Activated naive CD4-positive, alpha-beta T cell treated with anti-CD3 and anti-CD28 coated beads, Interleukin-2, amount 50 U/mL, for 24 hours (primary cell): ENCODE results near the gene MRPS2.
A peak's percentile ranks its signal among the peaks of the same experiment; 100 is the strongest.

Experiments used
- H3K27ac Mint-ChIP-seq: one replicate; pipeline ENCODE4 v1.8.0; 2021; ENCODE audit warnings: mild to moderate bottlenecking, mixed read lengths
- H3K27me3 Mint-ChIP-seq: one replicate; pipeline ENCODE4 v1.8.0; 2021; ENCODE audit warnings: mixed read lengths
- H3K36me3 Mint-ChIP-seq: one replicate; pipeline ENCODE4 v1.8.0; 2021; ENCODE audit warnings: mixed read lengths
- H3K4me1 Mint-ChIP-seq: one replicate; pipeline ENCODE4 v1.8.0; 2021; ENCODE audit warnings: mixed read lengths
- H3K4me3 Mint-ChIP-seq: one replicate; pipeline ENCODE4 v1.8.0; 2021; ENCODE audit warnings: mild to moderate bottlenecking, mixed read lengths
- H3K9me3 Mint-ChIP-seq: one replicate; pipeline ENCODE4 v1.8.0; 2021; ENCODE audit warnings: mixed read lengths

MRPS2 gene

DNA sequence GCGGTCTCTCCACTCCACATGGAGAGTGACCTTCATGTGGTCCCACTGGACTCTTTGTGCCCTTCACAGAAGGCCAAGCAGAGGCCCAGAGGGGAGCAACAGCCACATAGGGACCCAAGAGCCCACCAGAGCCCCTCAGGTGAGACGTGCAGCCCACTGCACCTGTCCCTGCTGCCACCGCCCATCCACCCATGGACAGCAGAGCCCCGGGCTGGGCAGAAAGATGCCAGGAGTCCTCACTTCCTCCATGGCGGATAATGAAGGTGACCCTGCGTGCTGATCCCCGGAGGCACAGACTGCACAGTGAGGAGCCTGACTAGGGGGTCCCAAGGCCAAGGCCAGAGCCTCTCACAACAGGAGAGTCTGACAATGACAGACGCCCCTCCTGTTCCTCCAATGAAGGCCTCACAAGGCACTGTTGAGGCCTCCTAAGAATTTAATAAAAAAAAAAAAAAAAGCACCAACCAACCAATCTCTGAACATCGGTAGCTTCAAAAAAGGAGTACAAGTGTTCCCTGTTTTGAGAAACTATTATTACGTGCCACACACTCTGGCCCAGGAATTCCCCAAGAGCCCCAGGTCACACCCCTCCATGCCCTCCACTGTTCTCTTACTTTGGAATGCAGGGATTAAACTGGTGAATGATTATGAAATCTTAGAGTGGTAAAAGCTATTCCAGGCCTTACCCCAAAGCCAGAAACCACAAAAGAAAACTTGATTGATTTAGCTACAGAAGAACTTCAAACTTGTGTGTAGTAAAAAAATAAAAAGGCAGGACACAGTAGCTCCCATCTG is 23.7 kb upstream of the MRPS2 start:
- Mint-ChIP-seq H3K36me3 (no peaks in the 10 kb centered on the region), H3K9me3 (no peaks in the 10 kb centered on the region), H3K27me3 (peaks cover 19% of the 10 kb centered on the region), H3K4me3 (no peak overlapping the region), H3K4me1 (peaks cover 9% of the 10 kb centered on the region), H3K27ac (no peak overlapping the region)

DNA sequence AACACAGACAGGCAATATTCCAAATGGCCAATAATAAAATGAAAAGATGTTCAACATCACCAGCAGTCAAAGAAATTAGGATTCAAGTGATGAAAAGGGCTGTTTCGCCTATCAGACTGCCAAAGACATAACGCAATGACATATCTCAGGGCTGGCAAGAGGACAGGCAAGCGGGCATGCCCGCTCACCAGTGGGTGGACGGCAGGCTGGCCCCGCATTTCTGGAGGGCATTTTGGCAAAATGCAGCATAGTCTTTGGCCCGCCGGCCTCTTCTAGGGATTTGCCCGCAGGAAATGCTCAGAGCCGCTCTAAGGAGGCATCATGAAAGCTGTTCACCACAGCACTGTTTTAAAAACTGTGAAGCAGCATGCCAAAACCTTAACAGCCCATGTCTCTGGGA is 22.3 kb upstream of the MRPS2 start:
- H3K4me1 Mint-ChIP-seq, result peaks cover 9% of the 10 kb centered on the region

DNA sequence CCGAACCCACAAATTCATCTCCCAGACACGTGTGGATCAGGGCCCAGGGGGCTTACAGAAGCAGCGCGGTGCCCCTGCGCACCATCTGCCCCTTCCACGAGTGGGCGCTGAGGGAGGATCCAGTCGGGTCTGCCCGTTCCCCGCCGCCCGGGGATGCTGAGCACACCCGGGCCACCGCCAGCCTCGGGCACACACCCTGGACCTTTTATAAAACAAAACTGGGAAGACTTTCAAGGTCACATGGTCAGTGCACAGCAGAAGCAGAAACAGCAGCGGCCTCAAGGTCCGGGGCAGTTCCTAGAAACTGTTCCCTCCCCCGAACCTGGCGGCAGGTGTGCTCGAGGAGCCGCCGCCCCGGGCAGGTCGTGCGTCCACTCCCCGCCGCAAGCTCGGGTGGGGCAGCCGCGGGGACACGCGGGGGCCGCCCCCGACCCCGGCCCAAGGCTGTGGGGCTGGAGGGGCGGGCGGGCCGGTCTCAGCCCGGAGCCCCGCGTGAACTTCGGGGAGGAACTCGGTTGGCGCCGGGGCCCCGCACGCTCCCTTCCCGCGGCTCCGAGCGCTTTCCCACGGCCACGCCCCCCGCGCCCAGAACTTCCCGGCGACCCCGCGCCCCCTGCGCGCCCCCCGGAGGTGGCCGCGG is 21.5 kb upstream of the MRPS2 start:
- Mint-ChIP-seq H3K4me1 (peaks cover 9% of the 10 kb centered on the region), H3K36me3 (no peaks in the 10 kb centered on the region), H3K27ac (no peak overlapping the region), H3K27me3 (peaks cover 29% of the 10 kb centered on the region), H3K9me3 (no peaks in the 10 kb centered on the region), H3K4me3 (peak overlapping the region; percentile 93)

More for the DNA sequence above, 22.3 kb upstream of the MRPS2 start:
- peak overlapping the region; percentile 93 for H3K4me3 Mint-ChIP-seq
- H3K36me3 Mint-ChIP-seq, result no peaks in the 10 kb centered on the region
- no peaks in the 10 kb centered on the region for H3K9me3 Mint-ChIP-seq
- peaks cover 24% of the 10 kb centered on the region for H3K27me3 Mint-ChIP-seq
- H3K27ac Mint-ChIP-seq, result peak overlapping the region; percentile 81

DNA sequence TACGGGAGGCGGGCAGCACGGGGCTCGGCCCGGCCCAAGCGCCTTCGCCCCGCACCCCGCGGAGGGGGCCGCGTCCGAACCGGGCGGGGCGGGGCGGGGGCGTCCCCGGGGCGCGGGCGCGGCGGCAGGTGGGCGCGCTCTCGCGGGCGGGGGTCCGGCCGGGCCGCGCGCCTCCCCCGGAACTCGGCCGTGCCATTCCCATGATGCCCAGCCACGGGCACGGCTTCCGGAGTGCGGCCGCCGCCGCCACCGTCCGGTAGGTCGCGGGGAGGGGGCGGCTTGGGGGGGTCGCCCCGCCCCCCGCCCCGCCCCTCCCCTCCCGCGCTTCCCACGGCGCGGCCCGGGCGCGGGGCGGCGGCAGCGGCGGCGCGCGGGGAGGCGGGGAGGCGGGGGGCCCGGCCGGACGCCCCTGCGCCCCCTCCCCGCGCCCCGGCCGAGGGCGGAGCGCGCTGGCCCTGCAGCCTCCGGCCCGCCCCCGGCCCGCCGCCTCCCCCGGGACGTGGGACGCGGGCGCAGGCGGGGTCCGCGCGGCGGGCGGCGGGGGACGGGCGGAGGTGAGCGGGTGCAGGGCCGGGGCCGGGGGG is 20.9 kb upstream of the MRPS2 start, which contains the start of gene PPP1R26:
PPP1R26 (plus strand) TSS at position 314 of the 584 bp plus-strand sequence. CDS start 4,729 bp downstream, outside the sequence.
- Mint-ChIP-seq H3K36me3 (no peaks in the 10 kb centered on the region), H3K4me3 (peak within 1 kb of the TSS; percentile 93), H3K9me3 (no peaks in the 10 kb centered on the region), H3K4me1 (peaks cover 9% of the 10 kb centered on the region), H3K27ac (no peak within 1 kb of the TSS), H3K27me3 (peaks cover 29% of the 10 kb centered on the region)

DNA sequence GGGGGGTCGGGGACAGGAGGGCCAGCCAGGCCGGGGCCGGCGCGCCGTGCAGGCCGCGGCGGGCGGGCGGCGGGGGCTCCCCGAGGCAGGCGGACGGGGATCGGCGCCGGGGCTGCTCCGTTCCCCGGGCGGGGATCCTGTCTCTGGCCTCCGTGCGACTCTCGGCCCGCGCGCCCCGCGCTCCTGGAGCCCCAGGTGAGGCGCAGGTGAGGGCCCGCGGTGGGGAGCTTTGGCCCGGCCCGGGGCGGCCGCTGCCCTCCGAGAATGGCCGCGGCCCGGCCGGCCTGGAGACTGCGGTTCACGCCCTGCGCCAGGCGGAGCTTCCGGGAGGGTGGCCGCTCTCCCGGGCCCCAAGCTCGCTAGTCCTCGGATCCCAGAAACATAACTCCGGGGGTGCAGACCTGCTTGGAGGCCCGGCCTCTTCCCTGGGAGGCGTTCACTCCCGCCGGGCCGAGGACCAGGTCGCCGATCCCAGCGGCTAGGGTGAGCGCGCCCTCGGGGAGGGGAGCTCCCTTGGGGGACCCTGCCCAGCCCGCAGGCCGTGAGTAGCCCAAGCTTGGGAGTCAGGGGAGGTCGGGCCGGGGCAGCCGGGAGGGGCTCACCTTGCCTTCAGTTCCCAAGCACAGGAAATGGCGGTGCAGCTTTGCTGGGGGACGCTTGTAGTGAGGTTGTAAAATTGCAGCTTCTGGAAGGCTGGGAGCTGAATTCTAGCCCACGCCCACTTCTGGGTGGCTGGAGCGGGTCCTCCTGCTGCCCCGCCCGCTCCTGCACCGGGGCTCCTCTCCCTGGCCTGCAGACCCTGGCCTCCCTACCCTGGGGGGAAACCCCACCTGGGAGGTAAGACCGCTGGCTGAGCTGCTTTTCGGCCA is 20.2 kb upstream of the MRPS2 start:
- peak overlapping the region; percentile 33 for H3K4me3 Mint-ChIP-seq
- H3K27me3 Mint-ChIP-seq, result peaks cover 31% of the 10 kb centered on the region
- H3K9me3 Mint-ChIP-seq, result no peaks in the 10 kb centered on the region
- H3K27ac Mint-ChIP-seq, result no peak overlapping the region
- H3K36me3 Mint-ChIP-seq, result no peaks in the 10 kb centered on the region
- H3K4me1 Mint-ChIP-seq, result peaks cover 9% of the 10 kb centered on the region

DNA sequence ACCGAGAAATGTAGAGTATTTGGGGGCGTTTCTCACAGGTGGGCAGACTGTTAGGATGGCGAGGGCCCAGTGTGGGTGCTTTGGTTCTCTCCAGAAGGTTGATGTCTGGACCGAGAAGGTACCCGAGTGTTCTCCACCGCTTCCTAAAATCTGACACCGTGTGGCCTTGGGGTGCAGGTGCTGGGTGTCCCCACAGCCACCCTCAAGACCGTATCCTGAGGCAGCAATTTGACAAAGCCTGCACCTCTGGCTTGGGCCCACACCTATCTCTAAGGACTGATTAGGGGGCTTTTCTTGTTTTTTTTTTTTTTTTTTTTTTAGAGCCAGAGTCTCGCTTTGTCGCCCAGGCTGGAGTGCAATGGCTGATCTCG is 19.6 kb upstream of the MRPS2 start:
- H3K4me1 Mint-ChIP-seq, result peaks cover 9% of the 10 kb centered on the region
- H3K27me3 Mint-ChIP-seq, result peaks cover 27% of the 10 kb centered on the region
- H3K9me3 Mint-ChIP-seq, result no peaks in the 10 kb centered on the region
- no peaks in the 10 kb centered on the region for H3K36me3 Mint-ChIP-seq
- no peak overlapping the region for H3K27ac Mint-ChIP-seq
- H3K4me3 Mint-ChIP-seq, result peak overlapping the region; percentile 33

DNA sequence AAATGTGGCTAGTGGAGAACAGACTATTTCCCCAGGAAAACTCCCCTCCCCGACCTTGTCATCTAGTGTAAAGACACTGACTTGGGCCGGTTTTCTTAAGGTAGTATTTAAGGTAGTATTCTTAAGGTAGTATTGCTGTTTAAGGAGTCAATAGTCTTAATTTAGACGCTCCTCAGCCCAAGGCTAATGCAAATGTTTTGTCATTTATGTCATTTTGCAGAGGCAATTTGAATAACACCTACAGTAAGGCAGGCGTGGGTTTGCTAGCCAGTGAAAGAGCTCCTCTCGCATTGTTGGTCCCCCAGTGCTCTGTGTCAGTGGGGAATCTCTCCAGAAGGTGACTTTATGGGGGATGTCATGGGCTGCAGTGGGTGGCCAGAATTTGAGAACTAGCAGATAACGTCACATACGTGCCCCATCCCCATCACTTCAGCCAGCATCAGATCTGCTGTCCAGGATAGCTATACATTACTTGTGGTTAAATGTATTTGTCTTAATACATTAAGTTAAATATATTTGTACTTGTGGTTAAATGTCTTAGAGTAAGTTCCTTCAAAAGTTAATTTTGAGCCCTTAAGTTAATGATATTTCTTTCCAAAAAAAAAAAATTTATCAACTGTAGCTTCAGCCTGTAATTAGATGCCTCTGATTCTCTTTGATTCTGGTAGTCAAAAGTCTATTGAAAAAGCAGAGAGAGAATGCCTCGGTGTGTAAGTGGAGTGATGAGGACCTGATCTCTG is 18.3 kb upstream of the MRPS2 start:
- Mint-ChIP-seq H3K9me3 (no peaks in the 10 kb centered on the region), H3K27ac (no peak overlapping the region), H3K36me3 (no peaks in the 10 kb centered on the region), H3K27me3 (peaks cover 26% of the 10 kb centered on the region), H3K4me3 (no peak overlapping the region), H3K4me1 (peaks cover 9% of the 10 kb centered on the region)

DNA sequence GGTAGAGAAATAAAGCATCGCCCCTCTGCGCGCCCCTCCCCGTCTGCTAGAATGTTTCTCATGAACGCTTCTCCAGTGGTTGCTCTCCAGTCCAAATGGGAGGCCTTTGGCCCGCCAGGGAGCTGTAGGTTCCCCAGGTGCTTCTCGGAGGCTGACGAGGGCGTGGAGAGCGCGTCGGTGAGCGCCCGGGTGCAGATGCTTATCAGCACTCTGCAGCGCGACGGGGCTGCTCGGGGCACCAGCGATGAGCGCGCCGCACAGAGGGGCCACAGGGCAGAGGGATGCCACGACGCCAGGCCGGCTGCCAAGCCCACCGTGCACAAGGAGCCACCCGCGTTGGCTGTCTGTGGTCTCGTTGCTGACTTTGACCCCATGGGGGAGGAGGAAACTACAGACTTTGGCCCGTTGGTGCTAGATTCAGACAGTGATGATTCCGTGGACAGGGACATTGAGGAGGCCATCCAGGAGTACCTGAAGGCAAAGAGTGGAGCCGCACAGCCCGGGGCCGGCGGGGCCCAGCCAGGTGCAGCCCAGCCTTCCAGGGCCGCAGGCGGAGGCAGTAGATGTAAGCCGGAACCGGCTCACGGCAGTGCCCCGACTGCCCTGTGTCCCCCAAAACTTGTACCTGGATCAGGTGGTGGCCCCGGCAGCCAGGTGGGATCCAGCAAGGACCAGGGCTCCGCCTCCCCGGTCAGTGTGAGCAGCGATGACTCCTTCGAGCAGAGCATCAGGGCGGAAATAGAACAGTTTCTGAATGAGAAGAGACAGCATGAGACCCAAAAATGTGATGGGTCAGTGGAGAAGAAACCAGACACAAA is 15.8 kb upstream of the MRPS2 start:
- Mint-ChIP-seq H3K4me3 (no peak overlapping the region), H3K27ac (no peak overlapping the region), H3K4me1 (no peaks in the 10 kb centered on the region), H3K27me3 (peaks cover 17% of the 10 kb centered on the region), H3K36me3 (no peaks in the 10 kb centered on the region), H3K9me3 (no peaks in the 10 kb centered on the region)

DNA sequence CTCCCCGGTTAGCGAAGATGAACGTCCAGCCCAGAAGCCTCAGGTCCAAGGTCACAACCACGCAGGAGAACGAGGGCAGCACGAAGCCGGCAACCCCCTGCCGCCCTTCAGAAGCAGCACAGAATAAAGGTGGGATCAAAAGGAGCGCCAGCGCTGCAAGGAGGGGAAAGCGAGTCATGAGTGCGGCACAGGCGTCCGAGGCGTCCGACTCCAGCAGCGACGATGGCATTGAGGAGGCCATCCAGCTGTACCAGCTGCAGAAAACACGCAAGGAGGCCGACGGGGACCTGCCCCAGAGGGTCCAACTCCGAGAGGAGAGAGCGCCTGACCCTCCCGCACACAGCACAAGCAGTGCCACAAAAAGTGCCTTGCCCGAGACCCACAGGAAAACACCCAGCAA is 15.1 kb upstream of the MRPS2 start:
- peaks cover 17% of the 10 kb centered on the region for H3K27me3 Mint-ChIP-seq
- no peak overlapping the region for H3K4me3 Mint-ChIP-seq
- no peaks in the 10 kb centered on the region for H3K9me3 Mint-ChIP-seq
- no peaks in the 10 kb centered on the region for H3K36me3 Mint-ChIP-seq
- peak overlapping the region; percentile 57 for H3K27ac Mint-ChIP-seq
- H3K4me1 Mint-ChIP-seq, result no peaks in the 10 kb centered on the region

DNA sequence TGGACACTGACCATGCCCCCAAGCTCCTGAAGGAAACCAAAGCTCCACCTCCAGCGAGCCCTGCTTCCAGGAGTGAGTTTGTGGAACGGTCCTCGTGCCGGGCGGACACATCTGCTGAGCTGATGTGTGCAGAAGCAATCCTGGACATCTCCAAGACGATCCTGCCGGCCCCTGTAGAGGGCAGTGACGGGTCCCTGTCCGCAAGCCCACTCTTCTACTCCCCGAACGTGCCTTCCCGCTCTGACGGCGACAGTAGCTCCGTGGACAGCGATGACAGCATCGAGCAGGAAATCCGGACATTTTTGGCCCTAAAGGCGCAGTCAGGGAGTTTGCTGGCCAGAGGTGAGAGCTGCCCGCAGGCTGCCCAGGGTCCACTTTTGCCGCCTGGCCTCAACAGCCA is 14.7 kb upstream of the MRPS2 start:
- H3K4me1 Mint-ChIP-seq, result no peaks in the 10 kb centered on the region
- no peak overlapping the region for H3K4me3 Mint-ChIP-seq
- no peaks in the 10 kb centered on the region for H3K36me3 Mint-ChIP-seq
- peaks cover 17% of the 10 kb centered on the region for H3K27me3 Mint-ChIP-seq
- H3K27ac Mint-ChIP-seq, result no peak overlapping the region
- no peaks in the 10 kb centered on the region for H3K9me3 Mint-ChIP-seq

DNA sequence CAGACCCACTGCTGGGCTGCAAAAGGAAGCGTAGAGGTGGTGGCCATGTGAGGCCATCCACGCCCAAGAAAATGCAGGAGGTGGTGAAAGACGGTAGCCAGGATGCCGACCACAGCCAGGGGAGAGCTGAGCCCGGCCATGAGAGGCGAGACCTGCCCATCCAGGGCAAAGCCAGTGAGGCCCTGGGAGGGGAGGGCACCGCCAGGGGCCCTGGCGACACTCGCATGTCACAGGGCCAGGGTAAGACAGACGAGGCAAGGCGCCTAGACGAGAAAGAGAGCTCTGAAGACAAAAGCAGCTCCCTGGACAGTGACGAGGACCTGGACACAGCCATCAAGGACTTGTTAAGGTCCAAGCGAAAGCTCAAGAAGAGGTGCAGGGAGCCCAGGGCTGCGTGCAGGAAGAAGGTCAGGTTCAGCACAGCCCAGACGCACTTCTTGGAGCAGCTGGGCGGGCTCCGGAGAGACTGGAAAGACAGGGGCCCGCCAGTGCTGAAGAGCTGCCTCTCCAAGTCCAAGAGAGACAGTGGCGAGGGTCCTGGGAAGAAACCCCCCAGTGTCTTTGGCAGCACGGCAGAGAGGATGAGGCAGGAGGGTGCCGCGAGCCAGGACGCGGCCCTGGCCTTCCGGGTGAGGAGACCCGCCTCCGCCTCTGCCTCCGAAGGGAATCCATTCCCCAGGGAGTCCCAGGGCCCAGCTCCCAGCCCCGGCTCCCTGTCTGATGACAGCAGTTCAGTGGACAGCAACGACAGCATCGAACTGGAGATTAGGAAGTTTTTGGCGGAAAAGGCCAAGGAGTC is 14.0 kb upstream of the MRPS2 start:
- no peaks in the 10 kb centered on the region for H3K36me3 Mint-ChIP-seq
- H3K4me1 Mint-ChIP-seq, result no peaks in the 10 kb centered on the region
- H3K9me3 Mint-ChIP-seq, result no peaks in the 10 kb centered on the region
- peak overlapping the region; percentile 4 for H3K27ac Mint-ChIP-seq
- no peak overlapping the region for H3K4me3 Mint-ChIP-seq
- H3K27me3 Mint-ChIP-seq, result peaks cover 18% of the 10 kb centered on the region

DNA sequence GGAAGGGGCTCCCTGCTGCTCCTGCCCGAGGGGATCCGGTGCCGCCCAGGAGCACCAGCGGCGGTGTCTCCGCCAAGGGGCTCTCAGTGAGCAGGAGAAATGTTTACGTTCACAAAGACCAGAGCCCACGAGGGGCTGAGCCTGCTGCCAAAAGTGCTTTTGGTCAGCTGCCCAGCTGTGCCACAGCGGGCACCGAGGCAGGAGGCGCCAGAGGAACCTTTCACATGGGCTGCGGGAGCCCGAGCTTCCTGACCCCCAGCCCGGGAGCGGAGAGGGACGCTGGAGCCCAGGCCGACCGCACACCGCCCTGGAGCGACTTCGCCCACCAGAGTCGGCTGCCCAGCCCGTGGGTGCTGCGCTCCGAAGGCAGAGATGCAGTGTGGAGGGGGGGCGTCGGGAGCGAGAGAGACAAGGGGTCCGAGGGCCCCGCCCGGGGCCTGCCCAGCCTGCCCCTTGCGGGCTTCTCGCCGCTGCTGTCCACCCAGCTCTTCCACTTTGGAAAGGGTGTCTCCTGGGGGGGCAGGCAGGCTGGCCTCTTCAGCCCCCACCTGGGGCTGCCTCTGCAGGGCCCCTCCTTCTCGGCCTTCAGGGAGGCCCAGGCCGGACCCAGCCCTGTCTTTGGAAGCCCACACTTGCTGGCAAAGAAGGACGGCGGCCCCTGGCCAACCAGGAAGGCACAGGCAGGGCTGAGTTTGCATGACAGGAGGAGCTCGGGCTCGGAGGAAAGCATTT is 13.0 kb upstream of the MRPS2 start:
- Mint-ChIP-seq H3K4me3 (no peak overlapping the region), H3K27me3 (peaks cover 13% of the 10 kb centered on the region), H3K27ac (no peak overlapping the region)

DNA sequence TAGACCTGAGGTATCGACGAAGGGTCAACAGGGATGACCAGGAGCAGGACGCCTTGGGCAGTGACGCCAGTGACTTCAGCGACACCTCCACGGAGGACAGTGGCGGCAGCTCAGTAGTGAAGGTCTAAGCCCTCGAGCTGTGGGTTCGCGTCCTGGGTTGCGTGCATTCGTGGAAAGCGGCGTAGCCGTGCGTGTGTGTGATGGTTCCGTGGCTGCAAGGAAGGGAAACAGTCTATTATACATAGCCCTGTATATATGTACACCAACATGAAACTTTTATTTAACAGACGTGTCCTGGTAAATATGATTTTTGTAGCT is 12.5 kb upstream of the MRPS2 start:
- Mint-ChIP-seq H3K27ac (no peak overlapping the region), H3K4me1 (no peaks in the 10 kb centered on the region), H3K27me3 (peaks cover 13% of the 10 kb centered on the region), H3K36me3 (no peaks in the 10 kb centered on the region), H3K4me3 (no peak overlapping the region), H3K9me3 (no peaks in the 10 kb centered on the region)

More for the DNA sequence above, 13.0 kb upstream of the MRPS2 start:
- H3K36me3 Mint-ChIP-seq, result no peaks in the 10 kb centered on the region
- no peaks in the 10 kb centered on the region for H3K9me3 Mint-ChIP-seq
- H3K4me1 Mint-ChIP-seq, result no peaks in the 10 kb centered on the region
